HEK293 (cell line): ENCODE measurements around the gene CTSA.

Experiments
- CTCF ChIP-seq: fragments of 450-650 bp; formaldehyde crosslinking; IDR thresholded peaks from 2 replicates; pipeline ENCODE4 v1.5.1; 2016; ENCODE audit warnings: missing biosample characterization, missing genetic modification characterization
- EGR2 ChIP-seq: fragments of 450-650 bp; formaldehyde crosslinking; IDR thresholded peaks from 2 replicates; pipeline ENCODE4 v1.5.1; 2016; ENCODE audit warnings: low read depth, missing biosample characterization, missing genetic modification characterization
- PRDM10 ChIP-seq: fragments of 450-650 bp; formaldehyde crosslinking; IDR thresholded peaks from 2 replicates; pipeline ENCODE4 v1.5.1; 2016; ENCODE audit warnings: missing biosample characterization, missing genetic modification characterization
- ZNF510 ChIP-seq: fragments of 450-650 bp; formaldehyde crosslinking; IDR thresholded peaks from 2 replicates; pipeline ENCODE4 v1.5.1; 2018; ENCODE audit warnings: mild to moderate bottlenecking, missing genetic modification characterization, missing biosample characterization; ENCODE audit not compliant: insufficient replicate concordance
- ZNF571 ChIP-seq: fragments of 450-650 bp; formaldehyde crosslinking; IDR thresholded peaks from 2 replicates; pipeline ENCODE4 v1.5.0; 2017; ENCODE audit warnings: missing biosample characterization, missing genetic modification characterization
- ZNF692 ChIP-seq: fragments of 450-650 bp; formaldehyde crosslinking; IDR thresholded peaks from 2 replicates; pipeline ENCODE4 v1.5.1; 2016; ENCODE audit warnings: missing biosample characterization, missing genetic modification characterization
- ZNF777 ChIP-seq: fragments of 450-650 bp; formaldehyde crosslinking; IDR thresholded peaks from 2 replicates; pipeline ENCODE4 v1.5.1; 2017; ENCODE audit warnings: missing biosample characterization, missing genetic modification characterization, borderline replicate concordance
- ZNF837 ChIP-seq: fragments of 450-650 bp; formaldehyde crosslinking; IDR thresholded peaks from 2 replicates; pipeline ENCODE4 v1.5.1; 2016; ENCODE audit warnings: missing biosample characterization, missing genetic modification characterization

- TF ChIP-seq EGR2 (tag by site-specific recombination): 0 out of 2 replicates have a peak, but pooled peaks have one; percentile 1
- no peak for TF ChIP-seq CTCF (tag by site-specific recombination)
- TF ChIP-seq ZNF510 (tag by site-specific recombination): no peak
- TF ChIP-seq ZNF777 (tag by site-specific recombination): no peak
- TF ChIP-seq PRDM10 (tag by site-specific recombination): no peak
- no peak for TF ChIP-seq ZNF571 (tag by site-specific recombination)
- TF ChIP-seq ZNF692: no peak
- no peak for TF ChIP-seq ZNF837 (tag by site-specific recombination)
These were observed 27.1 kb downstream of the CTSA start for GRCh38 chr20:45918182-45918737.
